HG03457 (cell line): Measurements from ENCODE around the gene CRADD.
"Not testable (repeated sequence)": the region's sequence is repeated elsewhere in the genome, so short reads cannot be mapped to it uniquely, and the experiment has no call there.

Experiments used
- ATAC-seq: cut with Tn5 transposase; IDR thresholded peaks from one replicate; pipeline ENCODE4 v1.9.1; 2021; ENCODE audit warnings: moderate number of reproducible peaks; ENCODE audit not compliant: unreplicated experiment

The CRADD gene

DNA sequence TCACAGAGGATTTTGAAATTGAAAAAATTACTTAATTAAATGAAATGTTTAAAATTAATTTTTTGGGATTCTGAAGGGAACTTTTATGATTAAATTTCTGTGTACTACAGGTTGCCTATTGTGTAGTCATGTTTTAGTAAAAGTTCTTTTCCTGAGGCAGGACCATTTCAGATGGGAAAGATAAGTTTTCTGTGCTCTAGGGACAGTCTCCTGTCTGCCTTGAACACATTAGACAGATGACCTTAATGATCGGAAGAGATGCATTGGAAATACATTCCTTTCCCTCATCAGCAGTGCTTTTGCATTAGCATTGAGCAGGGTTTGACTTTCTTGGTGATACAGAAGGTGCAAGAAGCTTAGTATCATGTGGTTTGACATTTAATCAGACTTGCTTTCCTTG, 28.1 kb downstream of the CRADD start:
- ATAC-seq: no peak

DNA sequence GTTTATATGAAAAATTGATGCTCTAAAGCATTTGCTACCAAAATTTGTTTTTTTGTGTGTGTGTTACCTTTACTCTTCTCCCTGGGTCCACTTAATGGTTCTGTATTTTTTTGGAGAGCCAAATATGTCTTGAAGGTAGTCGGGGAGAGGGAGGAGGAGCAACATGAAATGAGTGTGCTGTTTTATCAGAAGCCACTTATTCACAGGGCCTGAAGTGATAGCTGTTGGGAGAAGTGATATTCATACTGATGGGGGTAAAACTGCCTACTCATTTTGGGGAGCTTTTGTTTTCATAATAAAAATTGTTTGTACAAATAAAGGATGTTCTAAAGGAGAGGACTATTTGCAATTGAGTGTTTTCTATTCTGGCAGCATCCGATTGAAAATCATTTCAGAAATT, 29.2 kb downstream of the CRADD start:
- ATAC-seq: no peak

DNA sequence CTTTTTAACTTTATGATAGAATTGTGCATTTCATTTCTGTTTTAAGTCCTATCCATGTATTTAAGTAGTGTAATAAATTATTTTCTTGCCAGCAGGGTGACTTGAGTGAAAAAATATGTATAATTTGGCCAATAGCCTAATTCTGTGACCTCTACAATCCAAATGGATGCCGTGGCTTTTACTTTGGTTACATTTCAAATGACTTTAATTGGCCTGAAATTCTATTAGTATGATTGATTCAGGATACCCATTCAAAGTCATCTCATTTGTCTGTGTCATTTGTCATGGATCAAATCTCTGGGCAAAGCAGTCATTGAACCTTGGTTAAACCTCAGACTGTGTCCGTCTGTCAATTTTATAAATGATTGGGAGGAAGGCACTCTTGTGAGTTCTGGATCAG, 29.6 kb downstream of the CRADD start:
- no peak for ATAC-seq

DNA sequence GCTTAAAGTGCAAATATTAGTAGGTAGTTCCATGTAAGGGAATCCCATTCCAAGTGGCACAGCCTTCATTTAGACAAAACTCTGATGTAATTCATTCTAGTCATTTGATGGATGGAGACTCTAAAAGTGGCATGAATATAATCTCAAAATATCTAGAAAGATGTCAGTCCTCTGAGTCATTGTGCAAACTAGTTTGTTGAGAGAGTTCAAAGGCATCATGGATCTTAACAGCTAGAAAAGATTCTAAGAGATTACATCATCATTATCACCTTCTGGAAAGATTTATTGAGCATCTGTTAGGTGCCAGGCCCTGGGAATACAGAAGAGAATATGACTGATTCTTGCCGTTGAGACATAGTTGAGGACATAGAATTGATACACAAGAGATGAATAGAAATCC, 30.7 kb downstream of the CRADD start:
- no peak for ATAC-seq

DNA sequence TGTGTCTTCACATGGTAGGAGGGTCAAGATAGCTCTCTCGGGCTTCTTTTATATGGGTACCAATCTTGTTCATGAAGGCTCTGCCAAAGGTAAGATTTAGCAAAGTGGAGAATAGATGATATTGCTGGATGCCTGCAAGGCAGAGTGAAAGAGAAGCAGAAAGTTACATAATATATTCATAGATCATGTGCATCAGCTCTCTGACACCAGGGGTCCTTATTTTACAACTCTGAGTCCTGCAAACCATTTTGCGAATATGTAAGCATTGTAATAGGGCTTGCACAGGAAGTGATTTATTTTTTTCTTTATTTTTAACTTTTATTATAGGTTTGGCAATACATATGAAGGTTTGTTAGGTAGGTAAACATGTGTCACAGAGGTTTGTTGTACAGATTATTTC, 31.8 kb downstream of the CRADD start:
- ATAC-seq: no peak

DNA sequence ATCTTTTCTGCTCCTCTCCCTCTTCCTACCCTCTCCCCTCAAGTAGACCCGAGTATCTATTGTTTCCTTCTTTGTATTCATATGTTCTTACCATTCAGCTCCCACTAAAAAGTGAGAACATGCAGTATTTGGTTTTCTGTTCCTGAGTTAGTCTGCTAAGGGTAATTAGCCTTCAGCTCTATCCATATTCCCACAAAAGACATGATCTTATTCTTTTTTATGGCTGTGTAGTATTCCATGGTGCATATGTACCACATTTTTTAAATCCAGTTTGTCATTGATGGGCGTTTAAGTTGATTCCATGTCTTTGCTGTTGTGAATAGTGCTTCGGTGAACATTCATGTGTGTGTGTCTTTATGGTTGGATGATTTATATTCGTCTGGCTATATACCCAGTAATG, 32.2 kb downstream of the CRADD start:
- ATAC-seq: no peak

DNA sequence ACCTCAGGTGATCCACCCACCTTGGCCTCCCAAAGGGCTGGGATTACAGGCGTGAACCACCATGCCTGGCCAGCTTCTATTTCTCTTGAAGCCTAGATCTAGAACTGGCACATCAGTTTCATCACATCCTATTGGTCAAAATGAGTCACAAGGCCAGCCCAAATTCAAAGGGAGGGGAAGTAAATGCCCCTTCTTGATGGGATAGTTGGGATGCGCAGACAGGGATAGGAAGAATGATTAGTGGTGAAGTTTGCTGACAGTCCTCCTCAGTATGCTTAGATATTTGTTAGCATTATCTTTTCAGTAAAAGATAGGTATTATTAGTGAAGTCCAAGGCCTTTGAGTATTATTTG, 33.4 kb downstream of the CRADD start:
- ATAC-seq: no peak

DNA sequence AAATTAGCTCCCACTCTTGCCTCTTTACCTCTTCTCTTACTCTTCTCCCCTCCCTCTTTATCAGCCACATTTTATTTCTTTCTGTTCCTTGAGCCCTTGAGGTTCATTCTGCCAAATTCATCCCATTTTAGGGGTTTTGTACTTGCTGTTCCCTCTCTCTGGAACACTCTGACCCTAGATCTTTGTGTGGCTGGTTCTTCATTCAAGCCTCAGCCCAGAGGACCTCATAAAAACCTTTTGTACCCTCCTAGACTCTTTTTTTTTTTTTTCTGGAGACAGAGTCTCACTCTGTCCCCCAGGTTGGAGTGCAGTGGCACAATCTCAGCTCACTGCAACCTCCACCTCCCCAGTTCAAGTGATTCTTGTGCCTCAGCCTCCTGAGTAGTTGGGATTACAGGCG, 34.3 kb downstream of the CRADD start:
- ATAC-seq: not testable (repeated sequence)

DNA sequence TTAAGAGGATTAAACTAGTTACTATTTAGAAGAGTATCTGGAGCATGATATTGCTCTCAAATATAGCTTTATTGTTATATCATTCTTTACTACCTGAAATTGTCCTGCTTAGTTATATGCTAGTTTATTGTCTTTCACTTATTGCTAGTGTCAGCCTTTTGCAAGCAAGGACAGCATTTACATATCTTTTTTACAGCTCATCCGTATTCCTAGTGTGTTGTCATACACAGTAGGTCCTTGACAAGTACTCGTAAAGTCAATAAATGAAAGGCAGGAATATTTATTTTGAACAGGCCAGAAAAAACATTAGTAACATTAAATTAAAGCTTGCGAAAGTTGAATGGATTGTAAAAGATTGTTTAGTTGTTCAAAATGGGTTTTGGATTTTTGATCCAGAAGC, 35.0 kb downstream of the CRADD start:
- no peak for ATAC-seq

DNA sequence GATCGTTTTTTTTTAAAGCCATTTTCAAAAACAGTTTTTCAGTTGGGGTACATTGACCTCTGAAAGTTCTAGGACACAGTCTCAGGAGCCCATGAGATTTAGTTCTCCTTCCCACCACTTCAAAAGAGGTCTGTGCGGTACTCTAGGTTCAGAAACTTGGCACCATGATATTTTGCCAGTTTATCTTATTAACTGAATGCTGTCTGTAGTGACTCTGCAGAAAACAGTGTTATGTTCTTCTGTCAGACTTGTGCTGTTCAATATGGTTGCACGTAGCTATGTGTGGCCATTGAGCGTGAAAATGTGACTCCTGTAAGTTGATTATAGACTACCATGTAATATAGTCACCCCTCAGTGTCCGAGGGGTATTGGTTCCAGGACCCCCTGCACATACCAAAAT, 35.9 kb downstream of the CRADD start:
- no peak for ATAC-seq

DNA sequence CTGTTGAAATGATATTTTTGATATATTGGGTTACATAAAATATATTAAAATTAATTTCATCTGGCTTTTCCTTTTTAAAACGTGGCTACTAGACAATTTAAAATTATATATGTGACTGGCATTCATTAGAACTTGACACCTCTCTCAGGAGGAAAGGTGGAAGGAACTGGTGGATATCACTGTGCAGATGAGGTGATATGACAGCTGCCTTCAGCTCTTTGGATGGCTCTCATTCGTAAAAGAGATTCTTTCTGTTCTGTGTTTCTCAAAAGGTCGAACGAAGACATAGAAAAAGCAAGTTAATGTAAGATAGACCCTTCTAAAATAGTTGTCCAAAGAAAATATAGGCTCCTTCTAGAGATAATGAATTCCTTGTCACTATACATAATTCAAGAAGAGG, 36.6 kb downstream of the CRADD start:
- no peak for ATAC-seq

DNA sequence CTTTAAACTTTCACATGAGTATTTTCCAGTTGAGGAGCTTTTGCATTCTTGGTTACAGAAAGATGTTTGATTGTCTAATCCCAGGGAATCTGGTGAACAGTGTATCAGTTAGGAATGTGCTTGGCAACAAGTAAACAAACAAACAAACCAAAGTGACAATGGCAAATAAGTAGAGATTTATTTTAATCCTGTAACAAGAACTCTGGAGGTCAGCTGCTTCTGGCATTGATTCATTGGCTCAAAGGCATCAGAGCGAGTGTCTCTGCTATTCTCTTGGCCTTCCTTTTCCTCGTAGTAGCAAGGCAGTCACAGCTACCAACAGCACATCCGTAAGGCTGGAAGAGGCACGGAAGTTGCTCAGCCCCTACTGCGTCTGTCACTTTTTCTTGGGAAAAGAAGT, 37.2 kb downstream of the CRADD start:
- ATAC-seq: no peak

DNA sequence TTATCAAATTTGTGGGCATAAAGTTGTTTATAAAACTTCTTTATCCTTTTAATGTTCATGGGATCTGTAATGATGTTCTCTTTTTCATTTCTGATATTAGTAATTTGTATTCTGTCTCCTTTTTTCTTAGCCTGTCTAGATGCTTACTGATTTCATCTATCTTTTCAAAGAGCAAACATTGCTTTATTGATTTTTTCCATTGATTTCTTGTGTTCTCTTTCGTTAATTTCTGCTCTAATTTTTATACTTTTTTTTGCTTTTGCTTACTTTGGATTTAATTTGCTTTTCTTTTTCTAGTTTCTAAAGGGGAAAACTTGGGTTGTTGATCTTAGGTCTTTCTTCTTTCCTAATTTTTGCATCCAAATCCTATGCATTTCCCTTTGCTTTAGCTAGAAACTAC, 42.5 kb downstream of the CRADD start:
- no peak for ATAC-seq

DNA sequence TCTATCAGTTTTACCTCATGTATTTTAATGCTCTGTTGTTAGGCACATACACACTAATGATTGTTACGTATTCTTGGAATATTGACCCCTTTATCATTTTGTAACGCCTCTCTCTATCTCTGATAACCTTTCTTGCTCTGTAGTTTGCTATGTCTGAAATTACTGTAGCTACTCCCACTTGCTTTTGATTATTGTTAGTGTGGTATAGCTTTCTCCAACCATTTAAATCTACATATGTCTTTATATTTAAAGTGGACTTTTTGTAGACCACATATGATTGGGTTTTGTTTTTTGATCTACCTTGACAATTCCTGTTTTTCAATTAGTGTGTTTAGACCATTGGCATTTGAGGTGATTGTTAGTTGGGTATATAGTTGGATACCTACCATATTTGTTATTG, 43.4 kb downstream of the CRADD start:
- no peak for ATAC-seq

DNA sequence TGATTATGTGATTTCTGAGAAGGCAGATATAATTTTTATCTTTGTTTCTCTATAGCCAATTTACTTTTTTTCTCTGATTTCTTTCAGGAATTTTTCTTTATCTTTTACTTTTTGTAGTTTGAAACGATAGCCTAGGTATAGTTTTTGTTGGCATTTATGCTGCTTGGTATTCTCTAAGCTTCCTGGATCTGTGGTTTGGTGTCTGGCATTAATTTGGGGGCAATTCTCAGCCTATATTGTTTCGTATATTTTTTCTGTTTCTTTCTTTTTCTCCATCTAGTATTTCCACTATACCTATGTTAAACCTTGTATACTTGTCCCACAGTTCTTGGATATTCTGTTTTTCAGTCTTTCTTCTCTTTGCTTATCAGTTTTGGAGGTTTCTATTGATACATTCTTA, 45.0 kb downstream of the CRADD start:
- ATAC-seq: no peak

DNA sequence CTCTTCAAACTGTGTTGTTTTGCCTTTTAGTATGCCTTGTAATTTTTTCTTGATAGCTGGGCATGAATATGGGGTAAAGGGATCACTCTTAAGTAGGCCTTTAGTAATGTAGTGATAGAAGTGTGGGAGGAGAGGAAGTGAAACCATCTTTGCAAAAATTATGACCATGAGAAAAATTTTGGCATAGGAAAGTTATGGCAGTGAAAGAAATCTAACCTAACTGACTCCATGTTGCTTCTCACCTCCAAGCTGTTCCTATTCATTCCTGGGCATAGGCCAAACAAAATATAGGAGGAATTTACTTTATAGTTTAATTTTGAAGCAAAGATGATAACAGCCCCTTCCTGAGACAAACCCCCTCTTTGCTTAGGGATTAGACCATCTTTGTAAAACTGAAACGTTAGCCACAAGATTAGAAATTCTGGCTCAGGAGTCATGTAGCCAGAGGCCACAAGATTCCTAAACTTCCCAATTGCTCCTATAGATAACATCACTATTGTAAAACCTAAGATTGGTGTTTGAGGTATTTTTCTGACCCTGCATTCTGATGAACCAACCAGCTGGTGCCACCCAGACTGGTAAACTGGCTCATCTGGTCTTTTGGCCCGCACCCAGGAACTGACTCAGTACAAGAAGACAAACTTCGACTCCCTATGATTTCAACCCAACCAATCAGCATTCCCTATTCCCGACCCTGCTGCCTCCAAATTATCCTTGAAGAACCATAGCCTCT, 45.8 kb downstream of the CRADD start:
- ATAC-seq: no peak

DNA sequence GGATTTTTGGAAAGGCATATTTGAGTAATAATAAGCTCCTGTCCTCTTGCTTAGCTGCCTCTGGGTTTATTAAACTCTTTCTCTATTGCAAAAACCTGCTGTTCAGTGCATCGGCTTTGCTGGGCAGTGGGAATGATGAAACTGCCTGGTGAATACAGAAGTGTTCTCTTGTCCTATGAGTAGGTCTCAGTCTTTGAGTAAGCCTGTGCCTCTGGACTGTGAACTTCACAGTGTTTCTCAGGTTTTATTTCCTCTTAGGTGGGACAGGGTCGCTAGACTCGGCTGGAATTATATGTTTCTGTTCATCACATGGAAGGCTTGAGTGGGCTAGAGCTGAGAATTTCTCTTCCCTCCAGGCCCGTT, 46.4 kb downstream of the CRADD start:
- ATAC-seq: no peak

DNA sequence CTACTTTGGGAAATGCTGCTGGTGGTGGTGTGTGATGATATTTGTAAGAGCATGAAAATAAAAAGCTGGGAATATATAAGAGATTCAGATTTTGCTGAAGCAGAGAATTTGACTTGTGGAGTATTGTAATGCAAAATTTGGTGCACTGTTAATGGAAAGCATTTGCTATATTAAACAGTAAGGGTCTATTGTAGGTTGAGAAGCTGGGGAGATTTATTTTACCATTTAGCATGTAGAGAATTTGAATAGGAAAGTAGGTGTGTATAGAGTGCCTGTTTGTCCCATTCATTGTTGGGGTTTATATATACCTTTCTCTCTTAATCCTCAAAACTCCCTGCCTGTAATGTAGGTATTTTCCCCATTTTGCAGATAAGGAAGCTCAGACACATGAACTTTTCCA, 48.4 kb downstream of the CRADD start:
- ATAC-seq: no peak

DNA sequence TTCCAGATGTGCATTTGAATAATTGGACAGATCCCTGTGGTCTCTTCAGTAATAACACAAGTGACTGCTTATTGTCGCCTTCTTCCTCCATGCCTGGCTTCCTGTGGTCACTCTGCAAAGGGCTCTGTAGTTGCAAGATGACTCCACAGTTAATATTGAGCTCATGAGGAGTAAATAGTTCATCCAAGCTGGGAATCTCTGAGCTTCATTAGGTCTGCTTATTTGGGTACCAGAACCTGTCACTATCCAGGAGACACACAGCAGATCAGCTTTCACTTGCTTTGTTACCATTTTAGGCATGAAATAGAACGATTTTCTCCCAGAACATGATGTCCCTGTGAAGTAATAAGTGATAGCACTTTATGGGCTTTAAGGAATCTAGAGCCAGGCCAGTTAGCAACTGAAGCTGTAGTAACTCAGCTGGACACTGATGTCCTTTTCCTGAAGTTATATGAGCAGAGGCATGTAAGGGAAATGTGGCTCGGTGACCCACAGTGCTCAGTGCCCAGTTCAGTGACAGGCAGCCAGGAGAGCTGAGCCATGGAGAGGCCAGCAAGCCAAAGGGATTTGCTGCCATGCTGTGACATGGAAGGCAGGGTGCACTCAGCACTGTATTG, 50.1 kb downstream of the CRADD start:
- no peak for ATAC-seq

DNA sequence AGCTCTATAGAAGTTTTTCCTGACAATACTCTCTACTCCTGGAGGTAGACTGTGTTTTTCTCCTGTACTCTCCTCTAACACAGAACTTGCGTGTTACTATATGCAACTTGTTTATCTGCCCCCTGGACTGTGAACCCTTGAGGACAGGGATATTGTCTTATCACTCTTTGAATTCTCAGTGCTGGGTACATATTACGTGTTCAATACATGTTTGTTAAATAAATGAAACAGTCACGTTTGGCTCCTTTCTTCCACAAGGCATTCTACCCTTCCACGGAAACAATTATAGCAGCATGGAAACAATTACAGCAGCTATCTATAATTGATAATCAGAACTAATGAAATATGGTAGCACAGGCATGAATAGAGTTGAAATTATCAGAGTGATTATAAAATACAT, 50.7 kb downstream of the CRADD start:
- ATAC-seq: no peak

DNA sequence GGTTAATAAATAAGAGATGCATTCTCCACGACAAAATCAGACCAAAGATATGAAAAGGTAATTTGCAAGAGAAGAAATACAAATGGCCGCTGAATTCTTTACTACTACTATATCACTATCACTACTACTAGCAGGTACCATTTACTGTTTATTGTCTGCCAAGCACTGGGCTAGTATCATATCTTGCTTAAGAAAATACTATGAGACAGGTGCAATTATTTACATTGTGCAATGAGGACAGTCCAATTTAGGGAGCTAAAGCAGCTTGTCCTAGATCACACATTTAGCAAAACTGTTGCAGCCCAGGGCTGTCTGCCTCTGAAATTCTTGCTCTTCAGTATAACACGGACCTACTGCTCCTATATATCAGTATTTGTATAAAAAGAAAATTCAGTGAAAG, 52.8 kb downstream of the CRADD start:
- no peak for ATAC-seq

DNA sequence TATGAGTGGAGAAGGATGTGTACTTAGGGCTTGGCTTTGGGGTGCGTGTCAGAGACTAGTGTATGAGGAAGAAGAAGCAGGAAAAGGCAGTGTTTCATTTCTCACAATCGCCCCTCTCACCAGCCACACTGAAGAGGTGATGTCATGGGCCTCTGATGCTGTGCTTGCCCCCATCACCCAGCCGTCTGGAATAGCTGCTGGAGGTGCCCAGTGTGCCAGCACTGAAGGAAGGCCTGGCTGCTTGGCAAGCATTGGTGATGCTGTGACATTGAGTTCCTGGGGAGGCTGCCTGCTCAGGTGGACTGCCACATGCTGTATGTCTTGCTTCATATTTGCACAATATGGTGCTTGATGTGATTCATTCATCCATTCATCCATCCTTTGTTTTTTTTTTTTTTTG, 56.2 kb downstream of the CRADD start:
- ATAC-seq: no peak

DNA sequence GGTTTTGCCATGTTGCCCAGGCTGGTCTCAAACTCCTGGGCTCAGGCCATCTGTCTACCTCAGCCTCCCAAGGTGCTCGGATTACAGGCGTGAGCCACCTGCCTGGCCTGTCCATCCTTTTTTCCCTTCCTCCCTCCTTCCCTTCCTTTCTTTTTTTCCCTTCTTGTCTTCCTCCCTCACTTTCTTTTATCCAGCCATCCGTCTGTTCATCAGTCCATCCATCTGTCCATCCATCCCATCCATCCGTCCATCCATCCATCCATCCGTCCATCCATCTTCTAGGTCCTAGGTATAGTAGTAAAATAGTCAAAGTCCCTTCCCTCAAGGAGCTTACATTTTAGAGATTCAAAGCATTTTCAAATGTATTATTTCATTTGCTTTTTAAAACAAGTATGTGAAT, 56.8 kb downstream of the CRADD start:
- no peak for ATAC-seq
